Adrenal gland (tissue), 12 donors: ENCODE results near the gene ZSWIM5. TPM values are rescaled to one million over a fixed set of nuclear protein-coding genes. Genes with fewer than 3 reads are reported as not detected.
"Not testable (repeated sequence)": the region's sequence is repeated elsewhere in the genome, so short reads cannot be mapped to it uniquely, and the experiment has no call there.

Source experiments
- DNase-seq, 7 donors: peaks; one replicate each; pipeline ENCODE4 v3.0.0-alpha.2; 2019 to 2020
- H3K27ac ChIP-seq, 5 donors: fragments of 200-600 bp; sonication (generic) in 4 of 5; 1 replicate in 3 of 5; 2 replicates in 2 of 5; pipeline versions ENCODE4 v1.5.1 to v1.8.0; 2016 to 2020; ENCODE audit warnings: mild to moderate bottlenecking in 1 of 5
- H3K27me3 ChIP-seq: fragments of 200-600 bp; 2 replicates; pipeline ENCODE4 v1.8.0; 2021
- H3K36me3 ChIP-seq, 2 donors: fragments of 200-600 bp; replicated peaks in 1 of 2; 1 replicate in 1 of 2; 2 replicates in 1 of 2; pipeline versions ENCODE4 v1.5.1 to v1.8.0; 2018 to 2022
- H3K4me1 ChIP-seq, 2 donors: fragments of 200-600 bp; replicated peaks in 1 of 2; 1 replicate in 1 of 2; 2 replicates in 1 of 2; pipeline versions ENCODE4 v1.5.1 to v1.8.0; 2018 to 2021
- H3K4me3 ChIP-seq, 4 donors: fragments of 200-600 bp; sonication (generic) in 3 of 4; one replicate each; pipeline ENCODE4 v1.5.1; 2016 to 2018
- H3K9me3 ChIP-seq, 3 donors: fragments of 200-600 bp; sonication (generic) in 1 of 3; replicated peaks in 1 of 3; 1 replicate in 2 of 3; 2 replicates in 1 of 3; pipeline versions ENCODE4 v1.5.1 to v1.8.0; 2016 to 2021
- CTCF ChIP-seq, 6 experiments: fragments of 450-650 bp in 4 of 6; fragments of 200-600 bp in 2 of 6; sonication (generic) in 1 of 6; IDR thresholded peaks; 1 replicate in 5 of 6; 2 replicates in 1 of 6; pipeline versions ENCODE4 v1.5.1 to v1.8.0; 2016 to 2021; ENCODE audit warnings: antibody characterized with exemption in 6 of 6, mild to moderate bottlenecking in 2 of 6, moderate library complexity in 1 of 6
- POLR2A ChIP-seq, 2 donors: fragments of 450-650 bp; IDR thresholded peaks; one replicate each; pipeline ENCODE4 v1.6.1; 2017; ENCODE audit warnings: antibody characterized with exemption in 2 of 2, mild to moderate bottlenecking in 2 of 2, moderate library complexity in 1 of 2
- WGBS, 4 donors: extraction: QIAGEN DNeasy Blood & Tissue Kit in 2 of 4; methylation state at CpG; one replicate each; pipeline versions ENCODE4 v1.1.5 to v1.1.7; 2013 to 2017; 5-methylcytosine and 5-hydroxymethylcytosine counted together
- intact Hi-C, 2 donors: fragments of 100-400 bp; cut with DNase I; formaldehyde crosslinking; loops; one replicate each; pipeline versions ENCODE4 v1.14.1 to v1.15.0; 2022 to 2023
- polyA plus RNA-seq, 3 donors: library from polyadenylated mRNA; stranded (reverse); fragments of 200-250 nt in 2 of 3; fragments of 350-450 nt in 1 of 3; fragmentation: Illumina TruSeq in 1 of 3; extraction: RNeasy Lipid Tissue Mini Kit (QIAGEN cat#74804) in 1 of 3; gene quantifications; one replicate each; pipeline ENCODE4 v1.2.3, GENCODE V29; 2013 to 2014
- total RNA-seq, 9 donors: library from RNA; depleted of rRNA in 4 of 9; stranded (reverse); fragments of >200 nt in 4 of 9; fragments of 120-200 nt in 1 of 9; fragmentation: NEBNext Ultra II Directional in 1 of 9; extraction: Animal tissue kit (Norgen Biotek cat#: 25700) in 1 of 9; gene quantifications; one replicate each; pipeline versions ENCODE4 v1.1.0 to v1.2.4, GENCODE V29; 2013 to 2023
- donor health status: healthy with polysubstance abuse.
- donor health status: Bipolar disorder and iron deficiency.
- donor health status: DM: yes; HTN: yes; CAD: no.
- donor health status: DM: no; HTN: no; CAD: no.
- donor health status: DM: no; HTN: no; CAD: no.
- donor health status: DM: yes; HTN: yes; CAD: no.

The ZSWIM5 gene
- total and polyA plus RNA-seq, 12 donors: 5.0 to 34.0 (median 18.7) TPM

GRCh38 chr1:45246760-45247159 lies 40.4 kb upstream of the ZSWIM5 start:
- TF ChIP-seq POLR2A (IDR thresholded peaks at IDR 0.05): no peak
- no peak for TF ChIP-seq CTCF (IDR thresholded peaks at IDR 0.05)
- H3K4me3 ChIP-seq: no peak overlapping the region
- intact Hi-C loops: no loop called here
- H3K9me3 ChIP-seq: peaks cover 0 to 5% (median 0%) of the 10 kb centered on the region in 3 donors
- peaks cover 0 to 10% of the 10 kb centered on the region in 2 donors for H3K4me1 ChIP-seq
- peak in 6 of 7 donors; percentile 22 to 53 (median 32) for DNase-seq
- no peaks in the 10 kb centered on the region for H3K27me3 ChIP-seq
- H3K36me3 ChIP-seq: no peaks in the 10 kb centered on the region
- H3K27ac ChIP-seq: peak overlapping the region in 2 of 5 donors; percentile 82 to 89
- 22 to 33% (median 29%) methylated on average over 2 of the region's 2 CpGs for WGBS, 4 donors

- WGBS, 4 donors: 60 to 73% (median 70%) methylated on average over 3 of the region's 3 CpGs
- H3K27ac ChIP-seq: peak overlapping the region in 2 of 5 donors; percentile 82 to 89
- H3K4me3 ChIP-seq, H3K9me3 ChIP-seq, H3K36me3 ChIP-seq, H3K27me3 ChIP-seq, DNase-seq, H3K4me1 ChIP-seq, intact Hi-C loops: not testable (repeated sequence)
Measured at GRCh38 chr1:45246359-45246758, 40.0 kb upstream of the ZSWIM5 start.

- intact Hi-C loops: no loop called here
- Histone ChIP-seq H3K4me3 (no peak overlapping the region), H3K9me3 (peaks cover 0 to 5% (median 0%) of the 10 kb centered on the region in 3 donors), H3K36me3 (no peaks in the 10 kb centered on the region), H3K27ac (no peak overlapping the region), H3K27me3 (no peaks in the 10 kb centered on the region), H3K4me1 (peaks cover 0 to 10% of the 10 kb centered on the region in 2 donors)
- no peak for DNase-seq
- TF ChIP-seq POLR2A (IDR thresholded peaks at IDR 0.05) (no peak), CTCF (IDR thresholded peaks at IDR 0.05) (no peak)
Measured at GRCh38 chr1:45244660-45245059, 38.3 kb upstream of the ZSWIM5 start.

GRCh38 chr1:45243476-45244343 lies 37.3 kb upstream of the ZSWIM5 start:
- H3K4me1 ChIP-seq: peaks cover 0 to 10% of the 10 kb centered on the region in 2 donors
- DNase-seq: no peak
- TF ChIP-seq CTCF (IDR thresholded peaks at IDR 0.05): no peak
- no peaks in the 10 kb centered on the region for H3K36me3 ChIP-seq
- intact Hi-C loops: no loop called here
- no peak overlapping the region for H3K4me3 ChIP-seq
- 83 to 96% (median 88%) methylated on average over 3 of the region's 3 CpGs for WGBS, 4 donors
- no peaks in the 10 kb centered on the region for H3K27me3 ChIP-seq
- H3K9me3 ChIP-seq: peaks cover 0 to 5% (median 0%) of the 10 kb centered on the region in 3 donors
- H3K27ac ChIP-seq: no peak overlapping the region

- WGBS, 4 donors: 72 to 79% (median 78%) methylated on average over 2 of the region's 2 CpGs
- no peak for DNase-seq
- no peaks in the 10 kb centered on the region for H3K27me3 ChIP-seq
- H3K4me1 ChIP-seq: no peaks in the 10 kb centered on the region
- H3K9me3 ChIP-seq: peaks cover 0 to 5% (median 0%) of the 10 kb centered on the region in 3 donors
- TF ChIP-seq CTCF (IDR thresholded peaks at IDR 0.05): no peak
- no peaks in the 10 kb centered on the region for H3K36me3 ChIP-seq
- intact Hi-C loops: no loop called here
- H3K4me3 ChIP-seq: no peak overlapping the region
- no peak overlapping the region for H3K27ac ChIP-seq
Measured at GRCh38 chr1:45238846-45239245, 32.4 kb upstream of the ZSWIM5 start.
